ENCODE data around the gene PPP1R3F. TPM values are rescaled to one million over a fixed set of nuclear protein-coding genes. Genes with fewer than 3 reads are reported as not detected.
"Not testable (repeated sequence)": the region's sequence is repeated elsewhere in the genome, so short reads cannot be mapped to it uniquely, and the experiment has no call there.

The PPP1R3F gene
- total RNA-seq, 1 experiment from 2014 or later, result 3.6 TPM

- no peaks in the 10 kb centered on the region for H3K4me1 ChIP-seq (replicated peaks; ENCODE audit: insufficient read depth)
- no peaks in the 10 kb centered on the region for H3K9me2 ChIP-seq (ENCODE audit: insufficient read depth)
- H2AFZ ChIP-seq, result no peak within 1 kb of the TSS
- H3K4me2 ChIP-seq, result no peak within 1 kb of the TSS
- no peaks in the 10 kb centered on the region for H3F3A ChIP-seq (ENCODE audit: insufficient read depth, low read depth)
- ChIA-PET POLR2A (ENCODE audit: unreplicated experiment) (no interaction called here), CTCF (no interaction called here)
- H3K9me3 ChIP-seq (ENCODE audit: insufficient read depth, low read depth), result no peaks in the 10 kb centered on the region
- no peak for TF ChIP-seq CTCF (conservative IDR thresholded peaks at IDR 0.05)
- no peak for TF ChIP-seq EZH2 (IDR thresholded peaks at IDR 0.05; ENCODE audit: low read depth)
- no peaks in the 10 kb centered on the region for H3K36me3 ChIP-seq (ENCODE audit: low read depth)
- H4K20me1 ChIP-seq (ENCODE audit: insufficient read depth), result no peaks in the 10 kb centered on the region
- DNase-seq, result no peak
- H3K27ac ChIP-seq, result no peak within 1 kb of the TSS
- H3K4me3 ChIP-seq, result no peak within 1 kb of the TSS
- no peaks in the 10 kb centered on the region for H3K79me2 ChIP-seq (ENCODE audit: low read depth)
- intact Hi-C loops (cut with micrococcal nuclease; ENCODE audit: unreplicated experiment), result no loop called here
- peaks cover 4% of the 10 kb centered on the region; the same call in 1 of the 2 replicates for H3K27me3 ChIP-seq (ENCODE audit: insufficient read depth, low read depth)
- no TSS peak for BruUV-seq (replicated peaks)
Observed at GRCh38 chrX:49303346-49303745, 33.8 kb downstream of the PPP1R3F start, which contains the start of gene GAGE10. GAGE10 (plus strand) TSS chrX:49303646; CDS start chrX:49304860, 1,214 bp downstream.

DNA sequence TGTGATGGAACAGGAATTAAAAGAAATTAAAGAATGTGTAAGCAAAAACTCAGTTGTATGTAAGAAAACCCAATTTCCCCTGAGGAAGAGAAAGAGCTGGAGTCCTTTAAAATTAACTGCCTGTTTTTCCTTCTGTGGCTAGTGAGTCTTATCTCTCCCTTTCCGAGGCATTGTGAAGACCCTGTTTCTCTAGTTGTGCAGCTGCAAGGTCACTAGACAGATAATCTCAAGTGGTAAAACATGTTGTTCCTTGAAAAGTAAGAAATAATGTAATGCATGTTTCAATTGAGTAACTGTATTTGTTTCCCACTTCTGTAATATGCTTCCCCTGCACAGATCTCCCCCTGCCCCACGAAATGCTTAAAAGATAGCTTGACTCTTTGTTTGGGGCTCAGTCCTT lies 38.2 kb downstream of the PPP1R3F start:
- BruUV-seq (replicated peaks), result not testable (repeated sequence)

GRCh38 chrX:49308604-49309269 lies 39.1 kb downstream of the PPP1R3F start:
- H3K9me2 ChIP-seq (ENCODE audit: insufficient read depth), result no peaks in the 10 kb centered on the region
- no peaks in the 10 kb centered on the region for H3K79me2 ChIP-seq (ENCODE audit: low read depth)
- no peaks in the 10 kb centered on the region for H3K9me3 ChIP-seq (ENCODE audit: insufficient read depth, low read depth)
- no peaks in the 10 kb centered on the region for H4K20me1 ChIP-seq (ENCODE audit: insufficient read depth)
- H3K4me2 ChIP-seq, result no peak overlapping the region
- no peak for DNase-seq
- no peaks in the 10 kb centered on the region for H3F3A ChIP-seq (ENCODE audit: insufficient read depth, low read depth)
- ChIA-PET CTCF (no interaction called here), POLR2A (ENCODE audit: unreplicated experiment) (no interaction called here)
- H3K36me3 ChIP-seq (ENCODE audit: low read depth), result no peaks in the 10 kb centered on the region
- no TSS peak for BruUV-seq (replicated peaks)
- no peaks in the 10 kb centered on the region for H3K27me3 ChIP-seq (ENCODE audit: insufficient read depth, low read depth)
- intact Hi-C loops (cut with micrococcal nuclease; ENCODE audit: unreplicated experiment), result no loop called here
- no peak overlapping the region for H2AFZ ChIP-seq
- no peak overlapping the region for H3K4me3 ChIP-seq
- H3K27ac ChIP-seq, result no peak overlapping the region
- TF ChIP-seq CTCF (conservative IDR thresholded peaks at IDR 0.05) (no peak), EZH2 (IDR thresholded peaks at IDR 0.05; ENCODE audit: low read depth) (no peak)
- H3K4me1 ChIP-seq (replicated peaks; ENCODE audit: insufficient read depth), result no peaks in the 10 kb centered on the region

More for the DNA sequence above, 38.2 kb downstream of the PPP1R3F start:
- DNase-seq; H2AFZ ChIP-seq; POLR2A ChIA-PET (ENCODE audit: unreplicated experiment); H3K9me3 ChIP-seq (ENCODE audit: insufficient read depth, low read depth); H3K27me3 ChIP-seq (ENCODE audit: insufficient read depth, low read depth); H3F3A ChIP-seq (ENCODE audit: insufficient read depth, low read depth); H3K36me3 ChIP-seq (ENCODE audit: low read depth); H3K4me3 ChIP-seq; H3K27ac ChIP-seq; intact Hi-C loops (cut with micrococcal nuclease; ENCODE audit: unreplicated experiment); H4K20me1 ChIP-seq (ENCODE audit: insufficient read depth); CTCF ChIA-PET; H3K4me1 ChIP-seq (replicated peaks; ENCODE audit: insufficient read depth); H3K79me2 ChIP-seq (ENCODE audit: low read depth); H3K4me2 ChIP-seq; H3K9me2 ChIP-seq (ENCODE audit: insufficient read depth): not testable (repeated sequence)
